Endothelial cell of umbilical vein (primary cell): ENCODE measurements around the gene ASB2. TPM values are rescaled to one million over a fixed set of nuclear protein-coding genes. Genes with fewer than 3 reads are reported as not detected.

ENCODE experiments used
- BruUV-seq: library from RNA; stranded (reverse); fragments of 400-500 nt; replicated peaks from 2 replicates; lab custom pipeline; 2021; lab: Mats Ljungman, UMichigan
- CTCF ChIA-PET: fragments of 300-600, 350-600 bp; sonication (Branson Sonifier 250); formaldehyde crosslinking; loops from one replicate; lab custom pipeline; 2021; ENCODE audit warnings: antibody characterized with exemption, inconsistent platforms; lab: Charles Lee
- POLR2A ChIA-PET: fragments of 300-600, 350-600 bp; sonication (Branson Sonifier 250); formaldehyde crosslinking; loops from one replicate; lab custom pipeline; 2021; ENCODE audit warnings: antibody characterized with exemption, inconsistent platforms; lab: Charles Lee
- DNase-seq: peaks from one replicate; pipeline ENCODE4 v3.0.0-alpha.2; 2011; ENCODE audit warnings: low read depth, low spot score
- FAIRE-seq: peaks from 2 replicates; lab custom pipeline; 2011; peaks lifted over from hg19 to GRCh38; lab: Jason Lieb, UNC
- H2AFZ ChIP-seq: 2 replicates; pipeline ENCODE4 v1.6.0; 2012; ENCODE audit warnings: low read depth, low read length, control low read depth, inconsistent platforms
- H3K27ac ChIP-seq: 2 replicates; pipeline ENCODE4 v1.5.1; 2011; ENCODE audit warnings: low read depth, mild to moderate bottlenecking, control low read depth, low read length, moderate library complexity; ENCODE audit not compliant: insufficient read depth
- H3K27me3 ChIP-seq, 2 experiments: 2 replicates each; pipeline versions ENCODE4 v1.6.0 to v1.6.1; 2011; ENCODE audit warnings: low read length in 2 of 2, mixed read lengths in 1 of 2; ENCODE audit not compliant: control insufficient read depth in 2 of 2, insufficient read depth in 2 of 2
- H3K36me3 ChIP-seq, 2 experiments: 2 replicates in 1 of 2; 3 replicates in 1 of 2; pipeline ENCODE4 v1.5.1; 2011; ENCODE audit warnings: low read length in 2 of 2, mild to moderate bottlenecking in 1 of 2, moderate library complexity in 1 of 2; ENCODE audit not compliant: control insufficient read depth in 2 of 2, insufficient read depth in 2 of 2; ENCODE audit errors: extremely low read depth in 1 of 2
- H3K4me1 ChIP-seq: 3 replicates; pipeline ENCODE4 v1.5.1; 2011; ENCODE audit warnings: mild to moderate bottlenecking, low read length; ENCODE audit not compliant: control insufficient read depth, insufficient read depth; ENCODE audit errors: extremely low read depth
- H3K4me2 ChIP-seq: 2 replicates; pipeline ENCODE4 v1.6.1; 2011; ENCODE audit warnings: low read length, control low read depth, mixed read lengths; ENCODE audit not compliant: insufficient read depth
- H3K4me3 ChIP-seq, 3 experiments: fragments of 200-600 bp in 1 of 3; sonication (generic), shearing (Covaris generic) in 1 of 3; replicated peaks in 1 of 3; 2 replicates each; pipeline ENCODE4 v1.5.1; 2011 to 2016; ENCODE audit warnings: control low read depth in 3 of 3, low read length in 3 of 3, mild to moderate bottlenecking in 2 of 3, inconsistent platforms in 1 of 3, low read depth in 1 of 3, moderate library complexity in 1 of 3; ENCODE audit not compliant: insufficient read depth in 1 of 3
- H3K79me2 ChIP-seq: 2 replicates; pipeline ENCODE4 v1.6.0; 2012; ENCODE audit warnings: low read length, inconsistent platforms; ENCODE audit not compliant: control insufficient read depth, insufficient read depth
- H3K9ac ChIP-seq: replicated peaks from 2 replicates; pipeline ENCODE3; 2011; ENCODE audit warnings: low read length, control low read depth; ENCODE audit not compliant: insufficient read depth; ENCODE audit errors: extremely low read depth
- H3K9me1 ChIP-seq: replicated peaks from 3 replicates; pipeline ENCODE4 v1.6.0; 2011; ENCODE audit warnings: mild to moderate bottlenecking, low read length; ENCODE audit not compliant: control insufficient read depth, insufficient read depth; ENCODE audit errors: extremely low read depth
- H3K9me3 ChIP-seq: replicated peaks from 2 replicates; pipeline ENCODE4 v1.5.1; 2012; ENCODE audit warnings: low read length, inconsistent platforms; ENCODE audit not compliant: control insufficient read depth, insufficient read depth
- H4K20me1 ChIP-seq: replicated peaks from 2 replicates; pipeline ENCODE3; 2011; ENCODE audit warnings: mild to moderate bottlenecking, low read length; ENCODE audit not compliant: control insufficient read depth, insufficient read depth; ENCODE audit errors: extremely low read depth
- CTCF ChIP-seq, 2 donors: IDR thresholded peaks; 1 replicate in 1 of 2; 2 replicates in 1 of 2; pipeline ENCODE4 v1.5.1; 2011; ENCODE audit warnings: low read length in 2 of 2, mild to moderate bottlenecking in 2 of 2, moderate library complexity in 2 of 2, control low read depth in 1 of 2, inconsistent platforms in 1 of 2, low read depth in 1 of 2; ENCODE audit not compliant: insufficient read depth in 1 of 2; ENCODE audit errors: extremely low read depth in 1 of 2
- EZH2 ChIP-seq: IDR thresholded peaks from 2 replicates; pipeline ENCODE4 v1.6.1; 2012; ENCODE audit warnings: borderline replicate concordance, low read depth, mild to moderate bottlenecking, moderate library complexity, low read length, inconsistent platforms; ENCODE audit not compliant: severe bottlenecking
- FOS ChIP-seq: IDR thresholded peaks from 2 replicates; pipeline ENCODE4 v1.6.1; 2011; ENCODE audit warnings: mild to moderate bottlenecking, low read length, moderate library complexity, borderline replicate concordance; ENCODE audit not compliant: insufficient read depth
- GATA2 ChIP-seq: IDR thresholded peaks from 2 replicates; pipeline ENCODE4 v1.7.0; 2011; ENCODE audit warnings: low read depth, mild to moderate bottlenecking, moderate library complexity, mixed read lengths, low read length; ENCODE audit not compliant: insufficient read length, insufficient read depth
- JUN ChIP-seq: IDR thresholded peaks from 2 replicates; pipeline ENCODE4 v1.6.1; 2011; ENCODE audit warnings: borderline replicate concordance, low read depth; ENCODE audit not compliant: insufficient read length, insufficient read depth
- MAX ChIP-seq: IDR thresholded peaks from 2 replicates; pipeline ENCODE4 v1.6.1; 2011; ENCODE audit not compliant: insufficient read depth, insufficient read length
- MYC ChIP-seq: IDR thresholded peaks from one replicate; pipeline ENCODE4 v1.6.1; 2011; ENCODE audit warnings: mild to moderate bottlenecking, low read depth, low read length
- POLR2A ChIP-seq: IDR thresholded peaks from 2 replicates; pipeline ENCODE4 v1.6.1; 2012; ENCODE audit warnings: low read depth, mild to moderate bottlenecking, control low read depth, low read length
- POLR2AphosphoS5 ChIP-seq: IDR thresholded peaks from 2 replicates; pipeline ENCODE4 v1.6.1; 2012; ENCODE audit warnings: low read depth, mild to moderate bottlenecking, control low read depth, low read length, moderate library complexity; ENCODE audit not compliant: insufficient read depth
- dilution Hi-C: fragments of 300-500 bp; cut with MboI; formaldehyde crosslinking; loops from one replicate; pipeline ENCODE4 v1.15.0; 2019; ENCODE audit warnings: low sequenced_read_pairs; ENCODE audit not compliant: extremely low pct_ligation_motif_present
- intact Hi-C: fragments of 100-400 bp; cut with micrococcal nuclease; formaldehyde crosslinking; loops from one replicate; pipeline ENCODE4 v1.10.0; 2022
- polyA plus RNA-seq, 4 experiments: library from polyadenylated mRNA; depleted of rRNA in 3 of 4; stranded (reverse) in 3 of 4; unstranded in 1 of 4; fragments of >200 nt; gene quantifications; 2 replicates each; pipeline versions ENCODE4 v1.2.1 to v1.2.3, GENCODE V29; 2011 to 2012; ENCODE audit warnings: missing spikeins in 1 of 4
- total RNA-seq: library from RNA; stranded (reverse); gene quantifications from 2 replicates; pipeline ENCODE4 v1.2.3, GENCODE V29; 2021

Gene ASB2
- total and polyA plus RNA-seq, 2 donors (not counting 3 experiments of a cell fraction or from before 2014, with no cell fraction given) = not detected

GRCh38 chr14:93954900-93955849 lies 21.2 kb downstream of the ASB2 start:
- DNase-seq = no peak
- H3K9me1 ChIP-seq = no peaks in the 10 kb centered on the region
- H3K9me3 ChIP-seq = no peaks in the 10 kb centered on the region
- no peak overlapping the region for H3K9ac ChIP-seq
- no peaks in the 10 kb centered on the region for H3K79me2 ChIP-seq
- CTCF ChIA-PET = interaction anchor here (0.8 to 7.1 kb wide), 3 partner anchors 9 to 18 kb away, joined by 3 to 60 read pairs (median 4); no protein-coding TSS in a partner anchor
- no peak overlapping the region for H3K27ac ChIP-seq
- no peak for TF ChIP-seq GATA2
- no peak for TF ChIP-seq POLR2A
- no peak for TF ChIP-seq MAX
- no peak for TF ChIP-seq POLR2AphosphoS5
- TF ChIP-seq FOS = no peak
- TF ChIP-seq EZH2 = no peak
- no peak for TF ChIP-seq MYC
- no peak for TF ChIP-seq JUN
- no peak for TF ChIP-seq CTCF (IDR thresholded peaks at IDR 0.05; ENCODE audit: extremely low read depth in 1 of 2, insufficient read depth in 1 of 2, low read depth in 1 of 2, low read length in 2 of 2)
- no peaks in the 10 kb centered on the region for H3K36me3 ChIP-seq
- no peak overlapping the region for H3K4me3 ChIP-seq
- BruUV-seq = no TSS peak
- intact Hi-C loops (no loop called here), dilution Hi-C loops (no loop called here)
- H3K4me2 ChIP-seq = no peak overlapping the region
- H4K20me1 ChIP-seq = no peaks in the 10 kb centered on the region
- no peak overlapping the region for H2AFZ ChIP-seq
- no peak for FAIRE-seq
- H3K27me3 ChIP-seq = no peaks in the 10 kb centered on the region
- POLR2A ChIA-PET = no interaction called here
- no peaks in the 10 kb centered on the region for H3K4me1 ChIP-seq
